Measurements from ENCODE around the gene MSANTD1. TPM values are rescaled to one million over a fixed set of nuclear protein-coding genes. Genes with fewer than 3 reads are reported as not detected.

The MSANTD1 gene
- total and polyA plus RNA-seq, 4 donors = 0.05 to 1.2 (median 0.23) TPM; not detected in 1

DNA sequence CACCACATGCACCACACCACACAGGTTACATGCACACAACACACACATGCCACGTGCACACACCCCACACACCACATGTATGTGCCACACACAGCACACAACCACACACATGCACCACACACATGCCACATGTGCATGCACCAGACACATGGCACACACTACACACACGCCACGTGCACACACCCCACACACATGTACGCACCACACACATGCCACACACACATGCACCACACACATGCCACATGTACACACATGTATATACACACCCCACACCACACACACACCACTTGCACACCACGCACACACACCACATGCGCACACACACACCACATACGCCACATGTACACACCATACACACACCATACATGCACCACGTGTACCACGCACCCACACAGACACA lies 19.6 kb upstream of the MSANTD1 start:
- no peaks in the 10 kb centered on the region for H3K27me3 ChIP-seq (ENCODE audit: control insufficient read depth in 4 of 4, insufficient read depth in 4 of 4, low read length in 3 of 4)
- no peak overlapping the region for H3K9ac ChIP-seq (ENCODE audit: low read depth in 1 of 2, low read length in 2 of 2)
- TF ChIP-seq HNF4A (conservative IDR thresholded peaks at IDR 0.05) = no peak
- TF ChIP-seq TAF1 (conservative IDR thresholded peaks at IDR 0.05) = no peak
- no peak for TF ChIP-seq GABPA (IDR thresholded peaks at IDR 0.05 in 1 of 2, conservative IDR thresholded peaks at IDR 0.05 in 1 of 2)
- no peak for TF ChIP-seq HNF4G (IDR thresholded peaks at IDR 0.05)
- TF ChIP-seq FOXA2 (IDR thresholded peaks at IDR 0.05) = no peak
- TF ChIP-seq SP1 (IDR thresholded peaks at IDR 0.05) = no peak
- no peak for TF ChIP-seq FOXA1 (IDR thresholded peaks at IDR 0.05)
- TF ChIP-seq JUND (IDR thresholded peaks at IDR 0.05) = no peak
- TF ChIP-seq, protein P1, sequence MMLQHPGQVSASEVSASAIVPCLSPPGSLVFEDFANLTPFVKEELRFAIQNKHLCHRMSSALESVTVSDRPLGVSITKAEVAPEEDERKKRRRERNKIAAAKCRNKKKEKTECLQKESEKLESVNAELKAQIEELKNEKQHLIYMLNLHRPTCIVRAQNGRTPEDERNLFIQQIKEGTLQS (IDR thresholded peaks at IDR 0.05) = no peak
- TF ChIP-seq, protein P2, sequence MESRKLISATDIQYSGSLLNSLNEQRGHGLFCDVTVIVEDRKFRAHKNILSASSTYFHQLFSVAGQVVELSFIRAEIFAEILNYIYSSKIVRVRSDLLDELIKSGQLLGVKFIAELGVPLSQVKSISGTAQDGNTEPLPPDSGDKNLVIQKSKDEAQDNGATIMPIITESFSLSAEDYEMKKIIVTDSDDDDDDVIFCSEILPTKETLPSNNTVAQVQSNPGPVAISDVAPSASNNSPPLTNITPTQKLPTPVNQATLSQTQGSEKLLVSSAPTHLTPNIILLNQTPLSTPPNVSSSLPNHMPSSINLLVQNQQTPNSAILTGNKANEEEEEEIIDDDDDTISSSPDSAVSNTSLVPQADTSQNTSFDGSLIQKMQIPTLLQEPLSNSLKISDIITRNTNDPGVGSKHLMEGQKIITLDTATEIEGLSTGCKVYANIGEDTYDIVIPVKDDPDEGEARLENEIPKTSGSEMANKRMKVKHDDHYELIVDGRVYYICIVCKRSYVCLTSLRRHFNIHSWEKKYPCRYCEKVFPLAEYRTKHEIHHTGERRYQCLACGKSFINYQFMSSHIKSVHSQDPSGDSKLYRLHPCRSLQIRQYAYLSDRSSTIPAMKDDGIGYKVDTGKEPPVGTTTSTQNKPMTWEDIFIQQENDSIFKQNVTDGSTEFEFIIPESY (IDR thresholded peaks at IDR 0.05) = no peak
- H3K9me3 ChIP-seq (ENCODE audit: control insufficient read depth in 4 of 4, low read length in 3 of 4) = no peaks in the 10 kb centered on the region
- WGBS = 97% methylated on average over 9 of the region's 9 CpGs
- peaks cover 0 to 3% (median 0%) of the 10 kb centered on the region in 4 donors for H3K4me1 ChIP-seq (ENCODE audit: control insufficient read depth in 4 of 4, insufficient read depth in 4 of 4, low read length in 3 of 4)
- H3K27ac ChIP-seq (ENCODE audit: low read depth in 1 of 2, low read length in 2 of 2) = no peak overlapping the region
- H3K4me3 ChIP-seq (ENCODE audit: low read depth in 1 of 3, low read length in 3 of 3) = no peak overlapping the region
- no peak for DNase-seq (ENCODE audit: low spot score)
- peaks cover 22 to 67% (median 48%) of the 10 kb centered on the region in 4 donors for H3K36me3 ChIP-seq (ENCODE audit: control insufficient read depth in 4 of 4, insufficient read depth in 3 of 4, low read depth in 1 of 4, low read length in 3 of 4)

DNA sequence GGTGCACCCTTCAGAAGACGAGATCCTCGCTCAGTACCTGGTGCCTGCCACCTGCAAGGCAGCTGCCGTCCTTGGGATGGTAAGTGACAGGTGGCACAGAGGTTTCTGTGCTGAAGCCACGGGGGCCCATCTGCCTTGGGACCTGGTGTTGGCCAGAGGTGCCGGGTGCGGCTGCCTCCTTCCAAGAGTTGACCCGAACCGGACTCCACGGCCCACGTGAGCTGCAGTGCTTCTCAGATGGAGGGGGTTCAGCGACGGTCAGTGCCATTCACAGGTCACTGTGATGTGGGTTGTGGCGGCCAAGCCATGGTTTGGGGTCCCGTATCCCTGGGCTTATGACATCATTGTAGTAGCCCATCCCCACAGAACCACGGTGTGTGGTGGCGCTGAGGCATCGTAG lies 19.0 kb upstream of the MSANTD1 start:
- Histone ChIP-seq H3K36me3 (ENCODE audit: control insufficient read depth in 4 of 4, insufficient read depth in 3 of 4, low read depth in 1 of 4, low read length in 3 of 4) (peaks cover 17 to 64% (median 45%) of the 10 kb centered on the region in 4 donors), H3K27ac (ENCODE audit: low read depth in 1 of 2, low read length in 2 of 2) (no peak overlapping the region), H3K4me3 (ENCODE audit: low read depth in 1 of 3, low read length in 3 of 3) (no peak overlapping the region), H3K27me3 (ENCODE audit: control insufficient read depth in 4 of 4, insufficient read depth in 4 of 4, low read length in 3 of 4) (no peaks in the 10 kb centered on the region), H3K4me1 (ENCODE audit: control insufficient read depth in 4 of 4, insufficient read depth in 4 of 4, low read length in 3 of 4) (peaks cover 0 to 3% (median 0%) of the 10 kb centered on the region in 4 donors), H3K9me3 (ENCODE audit: control insufficient read depth in 4 of 4, low read length in 3 of 4) (no peaks in the 10 kb centered on the region), H3K9ac (ENCODE audit: low read depth in 1 of 2, low read length in 2 of 2) (no peak overlapping the region)
- DNase-seq (ENCODE audit: low spot score) = no peak
- WGBS = 97% methylated on average over 17 of the region's 17 CpGs
- no peak for TF ChIP-seq GABPA (IDR thresholded peaks at IDR 0.05 in 1 of 2, conservative IDR thresholded peaks at IDR 0.05 in 1 of 2)
- no peak for TF ChIP-seq EGR1 (IDR thresholded peaks at IDR 0.05; ENCODE audit: low read depth in 2 of 2)
- TF ChIP-seq RXRA (IDR thresholded peaks at IDR 0.05) = no peak
- TF ChIP-seq RAD21 (IDR thresholded peaks at IDR 0.05) = no peak
- TF ChIP-seq, protein P3, sequence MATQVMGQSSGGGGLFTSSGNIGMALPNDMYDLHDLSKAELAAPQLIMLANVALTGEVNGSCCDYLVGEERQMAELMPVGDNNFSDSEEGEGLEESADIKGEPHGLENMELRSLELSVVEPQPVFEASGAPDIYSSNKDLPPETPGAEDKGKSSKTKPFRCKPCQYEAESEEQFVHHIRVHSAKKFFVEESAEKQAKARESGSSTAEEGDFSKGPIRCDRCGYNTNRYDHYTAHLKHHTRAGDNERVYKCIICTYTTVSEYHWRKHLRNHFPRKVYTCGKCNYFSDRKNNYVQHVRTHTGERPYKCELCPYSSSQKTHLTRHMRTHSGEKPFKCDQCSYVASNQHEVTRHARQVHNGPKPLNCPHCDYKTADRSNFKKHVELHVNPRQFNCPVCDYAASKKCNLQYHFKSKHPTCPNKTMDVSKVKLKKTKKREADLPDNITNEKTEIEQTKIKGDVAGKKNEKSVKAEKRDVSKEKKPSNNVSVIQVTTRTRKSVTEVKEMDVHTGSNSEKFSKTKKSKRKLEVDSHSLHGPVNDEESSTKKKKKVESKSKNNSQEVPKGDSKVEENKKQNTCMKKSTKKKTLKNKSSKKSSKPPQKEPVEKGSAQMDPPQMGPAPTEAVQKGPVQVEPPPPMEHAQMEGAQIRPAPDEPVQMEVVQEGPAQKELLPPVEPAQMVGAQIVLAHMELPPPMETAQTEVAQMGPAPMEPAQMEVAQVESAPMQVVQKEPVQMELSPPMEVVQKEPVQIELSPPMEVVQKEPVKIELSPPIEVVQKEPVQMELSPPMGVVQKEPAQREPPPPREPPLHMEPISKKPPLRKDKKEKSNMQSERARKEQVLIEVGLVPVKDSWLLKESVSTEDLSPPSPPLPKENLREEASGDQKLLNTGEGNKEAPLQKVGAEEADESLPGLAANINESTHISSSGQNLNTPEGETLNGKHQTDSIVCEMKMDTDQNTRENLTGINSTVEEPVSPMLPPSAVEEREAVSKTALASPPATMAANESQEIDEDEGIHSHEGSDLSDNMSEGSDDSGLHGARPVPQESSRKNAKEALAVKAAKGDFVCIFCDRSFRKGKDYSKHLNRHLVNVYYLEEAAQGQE (IDR thresholded peaks at IDR 0.05) = no peak
- TF ChIP-seq, protein P1 (IDR thresholded peaks at IDR 0.05) = no peak
- TF ChIP-seq YY1 (IDR thresholded peaks at IDR 0.05) = no peak
- TF ChIP-seq FOXA2 (IDR thresholded peaks at IDR 0.05) = no peak
- no peak for TF ChIP-seq HNF4A (conservative IDR thresholded peaks at IDR 0.05)
- TF ChIP-seq, protein P4, sequence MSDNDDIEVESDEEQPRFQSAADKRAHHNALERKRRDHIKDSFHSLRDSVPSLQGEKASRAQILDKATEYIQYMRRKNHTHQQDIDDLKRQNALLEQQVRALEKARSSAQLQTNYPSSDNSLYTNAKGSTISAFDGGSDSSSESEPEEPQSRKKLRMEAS (IDR thresholded peaks at IDR 0.05) = no peak
- TF ChIP-seq, protein P2 (IDR thresholded peaks at IDR 0.05) = no peak
- no peak for TF ChIP-seq TAF1 (conservative IDR thresholded peaks at IDR 0.05)
- no peak for TF ChIP-seq SP1 (IDR thresholded peaks at IDR 0.05)
- no peak for TF ChIP-seq HNF4G (IDR thresholded peaks at IDR 0.05)
- TF ChIP-seq JUND (IDR thresholded peaks at IDR 0.05) = no peak
